Endothelial cell of umbilical vein (primary cell): ENCODE results near the gene BPIFB3.

Experiments used
- EZH2 ChIP-seq: IDR thresholded peaks from 2 replicates; pipeline ENCODE4 v1.6.1; 2012; ENCODE audit warnings: borderline replicate concordance, low read depth, mild to moderate bottlenecking, moderate library complexity, low read length, inconsistent platforms; ENCODE audit not compliant: severe bottlenecking
- JUN ChIP-seq: IDR thresholded peaks from 2 replicates; pipeline ENCODE4 v1.6.1; 2011; ENCODE audit warnings: borderline replicate concordance, low read depth; ENCODE audit not compliant: insufficient read length, insufficient read depth
- POLR2A ChIP-seq: IDR thresholded peaks from 2 replicates; pipeline ENCODE4 v1.6.1; 2012; ENCODE audit warnings: low read depth, mild to moderate bottlenecking, control low read depth, low read length
- POLR2AphosphoS5 ChIP-seq: IDR thresholded peaks from 2 replicates; pipeline ENCODE4 v1.6.1; 2012; ENCODE audit warnings: low read depth, mild to moderate bottlenecking, control low read depth, low read length, moderate library complexity; ENCODE audit not compliant: insufficient read depth
- TF ChIP-seq, protein P1 (sequence below), 2 donors: IDR thresholded peaks; 1 replicate in 1 of 2; 2 replicates in 1 of 2; pipeline ENCODE4 v1.5.1; 2011; ENCODE audit warnings: low read length in 2 of 2, mild to moderate bottlenecking in 2 of 2, moderate library complexity in 2 of 2, control low read depth in 1 of 2, inconsistent platforms in 1 of 2, low read depth in 1 of 2; ENCODE audit not compliant: insufficient read depth in 1 of 2; ENCODE audit errors: extremely low read depth in 1 of 2
- TF ChIP-seq, protein P2 (sequence below): IDR thresholded peaks from 2 replicates; pipeline ENCODE4 v1.6.1; 2011; ENCODE audit not compliant: insufficient read depth, insufficient read length

DNA sequence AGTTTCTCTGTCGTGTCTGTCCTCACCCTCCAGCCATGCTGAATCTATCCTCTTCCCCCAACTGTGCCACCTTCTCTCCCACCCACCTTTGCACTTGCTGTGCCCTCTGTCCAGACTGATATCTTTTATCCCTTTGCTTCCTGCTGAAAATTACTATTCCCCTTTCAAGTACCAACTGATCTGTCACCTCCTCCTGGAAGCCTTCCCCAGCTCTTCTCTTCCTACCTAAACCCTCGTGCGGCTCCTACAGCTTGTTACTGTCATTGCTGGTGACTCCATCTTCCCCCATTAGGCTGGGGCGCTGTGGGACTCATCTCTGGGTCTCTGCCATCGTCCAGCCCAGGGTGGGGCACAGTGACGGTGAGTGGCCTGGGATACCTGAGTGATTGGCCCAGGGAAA is 21.1 kb upstream of the BPIFB3 start:
- TF ChIP-seq, protein P1, sequence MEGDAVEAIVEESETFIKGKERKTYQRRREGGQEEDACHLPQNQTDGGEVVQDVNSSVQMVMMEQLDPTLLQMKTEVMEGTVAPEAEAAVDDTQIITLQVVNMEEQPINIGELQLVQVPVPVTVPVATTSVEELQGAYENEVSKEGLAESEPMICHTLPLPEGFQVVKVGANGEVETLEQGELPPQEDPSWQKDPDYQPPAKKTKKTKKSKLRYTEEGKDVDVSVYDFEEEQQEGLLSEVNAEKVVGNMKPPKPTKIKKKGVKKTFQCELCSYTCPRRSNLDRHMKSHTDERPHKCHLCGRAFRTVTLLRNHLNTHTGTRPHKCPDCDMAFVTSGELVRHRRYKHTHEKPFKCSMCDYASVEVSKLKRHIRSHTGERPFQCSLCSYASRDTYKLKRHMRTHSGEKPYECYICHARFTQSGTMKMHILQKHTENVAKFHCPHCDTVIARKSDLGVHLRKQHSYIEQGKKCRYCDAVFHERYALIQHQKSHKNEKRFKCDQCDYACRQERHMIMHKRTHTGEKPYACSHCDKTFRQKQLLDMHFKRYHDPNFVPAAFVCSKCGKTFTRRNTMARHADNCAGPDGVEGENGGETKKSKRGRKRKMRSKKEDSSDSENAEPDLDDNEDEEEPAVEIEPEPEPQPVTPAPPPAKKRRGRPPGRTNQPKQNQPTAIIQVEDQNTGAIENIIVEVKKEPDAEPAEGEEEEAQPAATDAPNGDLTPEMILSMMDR (IDR thresholded peaks at IDR 0.05; ENCODE audit: extremely low read depth in 1 of 2, insufficient read depth in 1 of 2, low read depth in 1 of 2, low read length in 2 of 2) = no peak
- TF ChIP-seq EZH2 (no peak), POLR2A (no peak), POLR2AphosphoS5 (no peak), JUN (no peak)
- TF ChIP-seq, protein P2, sequence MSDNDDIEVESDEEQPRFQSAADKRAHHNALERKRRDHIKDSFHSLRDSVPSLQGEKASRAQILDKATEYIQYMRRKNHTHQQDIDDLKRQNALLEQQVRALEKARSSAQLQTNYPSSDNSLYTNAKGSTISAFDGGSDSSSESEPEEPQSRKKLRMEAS = no peak
